Omental fat pad (tissue), 4 donors: ENCODE measurements around the gene AK9. TPM values are rescaled to one million over a fixed set of nuclear protein-coding genes. Genes with fewer than 3 reads are reported as not detected.

Experiments used
- ATAC-seq: fragments of 150-250 bp; one replicate; pipeline ENCODE4 v1.9.1; 2016; ENCODE audit warnings: mild to moderate bottlenecking, moderate library complexity; ENCODE audit not compliant: low FRiP score
- DNase-seq: peaks from one replicate; pipeline ENCODE4 v3.0.0-alpha.2; 2019; ENCODE audit warnings: low spot score
- total RNA-seq, 4 donors: library from RNA; depleted of rRNA; stranded (reverse); fragments of >200 nt; gene quantifications; one replicate each; pipeline ENCODE4 v1.1.0, GENCODE V29; 2016
- TF ChIP-seq, protein P1 (sequence below), 3 donors: fragments of 450-650 bp; IDR thresholded peaks; one replicate each; pipeline ENCODE4 v1.5.1; 2016 to 2017; ENCODE audit warnings: antibody characterized with exemption in 3 of 3, mild to moderate bottlenecking in 3 of 3, moderate library complexity in 2 of 3

AK9 gene
- total RNA-seq, 4 donors from 2014 or later: 5.4 to 14.8 (median 8.2) TPM

GRCh38 chr6:109678240-109678639 is 12.8 kb downstream of the AK9 start:
- TF ChIP-seq, protein P1, sequence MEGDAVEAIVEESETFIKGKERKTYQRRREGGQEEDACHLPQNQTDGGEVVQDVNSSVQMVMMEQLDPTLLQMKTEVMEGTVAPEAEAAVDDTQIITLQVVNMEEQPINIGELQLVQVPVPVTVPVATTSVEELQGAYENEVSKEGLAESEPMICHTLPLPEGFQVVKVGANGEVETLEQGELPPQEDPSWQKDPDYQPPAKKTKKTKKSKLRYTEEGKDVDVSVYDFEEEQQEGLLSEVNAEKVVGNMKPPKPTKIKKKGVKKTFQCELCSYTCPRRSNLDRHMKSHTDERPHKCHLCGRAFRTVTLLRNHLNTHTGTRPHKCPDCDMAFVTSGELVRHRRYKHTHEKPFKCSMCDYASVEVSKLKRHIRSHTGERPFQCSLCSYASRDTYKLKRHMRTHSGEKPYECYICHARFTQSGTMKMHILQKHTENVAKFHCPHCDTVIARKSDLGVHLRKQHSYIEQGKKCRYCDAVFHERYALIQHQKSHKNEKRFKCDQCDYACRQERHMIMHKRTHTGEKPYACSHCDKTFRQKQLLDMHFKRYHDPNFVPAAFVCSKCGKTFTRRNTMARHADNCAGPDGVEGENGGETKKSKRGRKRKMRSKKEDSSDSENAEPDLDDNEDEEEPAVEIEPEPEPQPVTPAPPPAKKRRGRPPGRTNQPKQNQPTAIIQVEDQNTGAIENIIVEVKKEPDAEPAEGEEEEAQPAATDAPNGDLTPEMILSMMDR (IDR thresholded peaks at IDR 0.05): no peak
- DNase-seq: no peak
- no peak for ATAC-seq

GRCh38 chr6:109676724-109677123 is 14.3 kb downstream of the AK9 start:
- TF ChIP-seq, protein P1 (IDR thresholded peaks at IDR 0.05): no peak
- ATAC-seq (no peak), DNase-seq (no peak)

DNA sequence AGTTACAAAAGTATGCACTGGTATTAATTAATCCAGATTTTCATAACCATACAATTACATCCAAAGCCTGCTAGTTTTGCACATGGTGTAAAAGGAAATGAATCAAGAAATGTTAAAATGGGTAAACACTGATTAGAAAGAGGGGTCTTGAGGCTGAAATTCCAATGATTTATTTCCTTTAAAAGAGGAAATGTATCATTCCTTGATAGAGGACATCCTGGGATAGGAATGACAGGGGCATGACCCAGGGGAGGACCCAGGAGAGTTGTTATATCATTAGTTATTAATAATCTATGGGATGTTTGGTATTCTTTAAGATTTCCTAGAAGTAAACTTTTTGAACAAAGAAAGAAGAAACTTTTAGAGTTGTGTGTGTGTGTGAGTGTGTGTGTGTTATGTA is 18.2 kb downstream of the AK9 start:
- ATAC-seq (no peak), DNase-seq (no peak)
- TF ChIP-seq, protein P1 (IDR thresholded peaks at IDR 0.05): no peak

DNA sequence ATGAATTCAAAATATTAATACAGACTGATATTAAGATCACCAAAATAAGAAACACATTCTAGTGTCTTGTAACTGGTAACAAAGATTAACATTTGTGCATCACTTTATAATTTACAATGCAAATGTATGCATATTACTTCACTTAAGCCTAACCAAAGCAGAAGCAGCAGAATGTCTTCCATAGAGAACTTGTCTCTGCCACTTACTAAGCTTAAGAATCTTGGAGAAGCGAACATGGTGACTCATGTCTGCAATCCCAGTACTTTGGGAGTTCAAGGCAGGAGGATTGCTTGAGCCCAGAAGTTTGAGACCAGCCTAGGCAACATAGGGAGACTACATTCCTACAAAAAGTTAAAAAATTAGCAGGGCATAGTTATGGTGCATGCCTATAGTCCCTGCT is 18.8 kb downstream of the AK9 start:
- TF ChIP-seq, protein P1 (IDR thresholded peaks at IDR 0.05): no peak
- DNase-seq (no peak), ATAC-seq (no peak)

DNA sequence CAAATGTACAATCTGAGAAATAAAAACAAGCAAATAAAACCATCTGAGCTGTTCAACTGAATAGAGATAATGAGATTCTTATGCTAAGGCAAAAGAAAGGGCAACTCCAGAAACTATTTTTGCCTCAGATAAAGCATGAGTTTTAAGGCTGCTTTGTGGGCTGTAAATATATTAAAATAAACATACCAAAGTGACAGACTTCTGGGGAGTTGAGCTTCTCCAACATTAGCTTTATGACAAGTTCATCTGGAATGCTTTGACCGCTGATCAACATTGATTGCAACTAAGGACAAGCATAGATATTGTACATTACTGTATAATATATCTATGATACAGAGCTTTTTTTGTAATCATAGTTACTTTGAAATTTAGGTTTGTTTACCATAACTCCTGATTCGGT is 19.3 kb downstream of the AK9 start:
- ATAC-seq (no peak), DNase-seq (no peak)
- TF ChIP-seq, protein P1 (IDR thresholded peaks at IDR 0.05): no peak

DNA sequence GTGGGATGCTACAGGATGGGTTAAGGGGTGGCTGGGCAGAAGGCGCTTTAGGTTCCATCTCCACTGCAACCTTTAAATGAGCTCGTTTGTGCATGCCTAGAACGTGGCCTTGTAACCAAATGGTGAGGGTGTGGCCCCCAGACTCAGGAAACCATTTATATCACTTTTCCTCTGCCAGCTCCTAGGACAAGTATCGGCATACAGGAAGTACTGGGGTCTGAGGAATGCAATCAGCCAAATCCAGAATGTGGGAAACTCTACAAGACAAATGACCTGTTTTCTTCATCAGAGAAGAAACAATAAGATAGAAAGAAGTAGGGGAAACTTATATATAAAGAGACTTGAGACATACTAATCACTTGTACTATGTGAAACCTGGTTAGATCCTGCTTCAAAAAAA is 21.2 kb downstream of the AK9 start:
- no peak for DNase-seq
- TF ChIP-seq, protein P1 (IDR thresholded peaks at IDR 0.05): no peak
- ATAC-seq: no peak

DNA sequence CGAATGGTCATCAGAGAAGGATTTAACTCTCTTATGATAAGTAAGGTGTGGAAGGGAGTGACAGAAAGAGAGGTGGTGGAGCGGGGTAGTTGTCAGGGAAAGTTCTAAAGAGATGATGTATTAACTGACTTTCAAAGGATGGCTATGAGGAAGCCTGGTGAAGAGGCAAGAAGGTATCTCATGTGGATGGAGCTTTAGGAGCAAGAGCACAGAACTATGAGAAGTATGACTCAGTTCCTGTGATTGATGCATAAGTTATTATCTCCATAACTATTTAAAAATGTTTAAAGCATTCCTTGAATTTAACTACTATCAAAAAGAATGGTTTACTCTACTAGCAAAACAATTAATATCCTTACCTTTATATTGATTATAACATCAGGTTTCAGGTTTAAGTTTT is 28.8 kb downstream of the AK9 start:
- ATAC-seq (no peak), DNase-seq (no peak)
- TF ChIP-seq, protein P1 (IDR thresholded peaks at IDR 0.05): no peak
